ENCODE results near the gene OLFML2B.

OLFML2B gene

GRCh38 chr1:162038624-162039023 is 15.0 kb upstream of the OLFML2B start:
- TF ChIP-seq FOXP2 (optimal IDR thresholded peaks at IDR 0.05; ENCODE audit: borderline replicate concordance, extremely low read depth, extremely low read length, insufficient read depth) (no peak), SIN3A (IDR thresholded peaks at IDR 0.05; ENCODE audit: borderline replicate concordance, insufficient read depth, low read length) (no peak), REST (IDR thresholded peaks at IDR 0.05; ENCODE audit: insufficient read depth in 1 of 2, low read depth in 2 of 2, low read length in 2 of 2) (no peak), TAF1 (IDR thresholded peaks at IDR 0.05; ENCODE audit: borderline replicate concordance, insufficient read depth, low read length) (no peak)

- TF ChIP-seq TAF1 (IDR thresholded peaks at IDR 0.05; ENCODE audit: borderline replicate concordance, insufficient read depth, low read length) (no peak), SIN3A (IDR thresholded peaks at IDR 0.05; ENCODE audit: borderline replicate concordance, insufficient read depth, low read length) (no peak), FOXP2 (optimal IDR thresholded peaks at IDR 0.05; ENCODE audit: borderline replicate concordance, extremely low read depth, extremely low read length, insufficient read depth) (no peak), REST (IDR thresholded peaks at IDR 0.05; ENCODE audit: insufficient read depth in 1 of 2, low read depth in 2 of 2, low read length in 2 of 2) (no peak), POLR2AphosphoS5 (IDR thresholded peaks at IDR 0.05; ENCODE audit: low read depth, low read length) (no peak)
Measured at GRCh38 chr1:162036163-162036562, 12.5 kb upstream of the OLFML2B start.

DNA sequence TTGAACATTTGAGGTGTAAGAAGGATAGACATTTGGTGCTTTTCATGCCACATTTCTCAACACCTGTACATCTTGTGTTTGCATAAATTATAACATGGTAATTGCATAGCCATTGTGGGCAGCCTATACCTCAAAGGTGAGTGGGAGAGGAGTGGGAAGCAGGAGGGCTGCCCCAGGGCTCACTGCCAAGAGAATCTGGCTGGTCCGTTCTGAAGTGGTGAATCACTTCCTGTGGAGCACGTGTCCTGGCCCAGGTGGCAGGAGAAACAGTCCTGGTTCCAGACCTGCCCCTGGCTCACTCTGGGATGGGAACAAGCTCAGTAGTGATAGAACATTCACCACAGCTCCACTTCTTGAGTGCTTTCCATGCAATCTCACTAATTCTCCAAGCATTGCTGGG is 11.6 kb upstream of the OLFML2B start:
- TF ChIP-seq REST (IDR thresholded peaks at IDR 0.05; ENCODE audit: insufficient read depth in 1 of 2, low read depth in 2 of 2, low read length in 2 of 2) (no peak), POLR2AphosphoS5 (IDR thresholded peaks at IDR 0.05; ENCODE audit: low read depth, low read length) (no peak), SIN3A (IDR thresholded peaks at IDR 0.05; ENCODE audit: borderline replicate concordance, insufficient read depth, low read length) (peak; percentile 43; the same call in 1 of the 2 replicates)

GRCh38 chr1:162033428-162033827 is 9.8 kb upstream of the OLFML2B start:
- TF ChIP-seq POLR2AphosphoS5 (IDR thresholded peaks at IDR 0.05; ENCODE audit: low read depth, low read length) (no peak), FOXP2 (optimal IDR thresholded peaks at IDR 0.05; ENCODE audit: borderline replicate concordance, extremely low read depth, extremely low read length, insufficient read depth) (no peak), TAF1 (IDR thresholded peaks at IDR 0.05; ENCODE audit: borderline replicate concordance, insufficient read depth, low read length) (no peak), REST (IDR thresholded peaks at IDR 0.05; ENCODE audit: insufficient read depth in 1 of 2, low read depth in 2 of 2, low read length in 2 of 2) (no peak), SIN3A (IDR thresholded peaks at IDR 0.05; ENCODE audit: borderline replicate concordance, insufficient read depth, low read length) (no peak)

GRCh38 chr1:162030759-162031280 is 7.2 kb upstream of the OLFML2B start:
- TF ChIP-seq TAF1 (IDR thresholded peaks at IDR 0.05; ENCODE audit: borderline replicate concordance, insufficient read depth, low read length) (no peak), POLR2AphosphoS5 (IDR thresholded peaks at IDR 0.05; ENCODE audit: low read depth, low read length) (no peak), FOXP2 (optimal IDR thresholded peaks at IDR 0.05; ENCODE audit: borderline replicate concordance, extremely low read depth, extremely low read length, insufficient read depth) (no peak), REST (IDR thresholded peaks at IDR 0.05; ENCODE audit: insufficient read depth in 1 of 2, low read depth in 2 of 2, low read length in 2 of 2) (no peak), SIN3A (IDR thresholded peaks at IDR 0.05; ENCODE audit: borderline replicate concordance, insufficient read depth, low read length) (no peak)
